ENCODE measurements around the gene TREML4.

Gene TREML4

GRCh38 chr6:41252401-41253169, 24.4 kb downstream of the TREML4 start:
- DNase-seq (ENCODE audit: low read depth in 3 of 3) = no peak

- no peak for DNase-seq (ENCODE audit: low read depth in 3 of 3)
Observed at GRCh38 chr6:41255110-41255509, 27.0 kb downstream of the TREML4 start.

GRCh38 chr6:41255638-41256246, 27.6 kb downstream of the TREML4 start:
- DNase-seq (ENCODE audit: low read depth in 3 of 3) = no peak

GRCh38 chr6:41256383-41256782, 28.2 kb downstream of the TREML4 start:
- DNase-seq (ENCODE audit: low read depth in 3 of 3) = no peak

- DNase-seq (ENCODE audit: low read depth in 3 of 3) = no peak
Observed at GRCh38 chr6:41257369-41258195, 29.4 kb downstream of the TREML4 start.

GRCh38 chr6:41258196-41258493, 30.0 kb downstream of the TREML4 start:
- no peak for DNase-seq (ENCODE audit: low read depth in 3 of 3)

- DNase-seq (ENCODE audit: low read depth in 3 of 3) = no peak
Observed at GRCh38 chr6:41262401-41262800, 34.3 kb downstream of the TREML4 start.

- DNase-seq (ENCODE audit: low read depth in 3 of 3) = no peak
Observed at GRCh38 chr6:41263267-41263666, 35.1 kb downstream of the TREML4 start.

- no peak for DNase-seq (ENCODE audit: low read depth in 3 of 3)
Observed at GRCh38 chr6:41266541-41266940, 38.4 kb downstream of the TREML4 start.

GRCh38 chr6:41268478-41268877, 40.3 kb downstream of the TREML4 start:
- DNase-seq (ENCODE audit: low read depth in 3 of 3) = no peak

- no peak for DNase-seq (ENCODE audit: low read depth in 3 of 3)
Observed at GRCh38 chr6:41269166-41269565, 41.0 kb downstream of the TREML4 start.

- no peak for DNase-seq (ENCODE audit: low read depth in 3 of 3)
Observed at GRCh38 chr6:41269716-41270115, 41.6 kb downstream of the TREML4 start.

GRCh38 chr6:41271901-41272395, 43.8 kb downstream of the TREML4 start:
- no peak for DNase-seq (ENCODE audit: low read depth in 3 of 3)

GRCh38 chr6:41272591-41273240, 44.6 kb downstream of the TREML4 start:
- DNase-seq (ENCODE audit: low read depth in 3 of 3) = no peak

GRCh38 chr6:41273714-41274113, 45.6 kb downstream of the TREML4 start:
- DNase-seq (ENCODE audit: low read depth in 3 of 3) = no peak

- no peak for DNase-seq (ENCODE audit: low read depth in 3 of 3)
Observed at GRCh38 chr6:41274256-41274655, 46.1 kb downstream of the TREML4 start.

GRCh38 chr6:41275489-41275888, 47.3 kb downstream of the TREML4 start:
- DNase-seq (ENCODE audit: low read depth in 3 of 3) = no peak

- no peak for DNase-seq (ENCODE audit: low read depth in 3 of 3)
Observed at GRCh38 chr6:41277605-41278004, 49.5 kb downstream of the TREML4 start.

- DNase-seq (ENCODE audit: low read depth in 3 of 3) = peak; percentile 19 to 59 (median 46)
Observed at GRCh38 chr6:41278699-41279405, 50.7 kb downstream of the TREML4 start.

GRCh38 chr6:41280381-41281057, 52.4 kb downstream of the TREML4 start:
- no peak for DNase-seq (ENCODE audit: low read depth in 3 of 3)

- no peak for DNase-seq (ENCODE audit: low read depth in 3 of 3)
Observed at GRCh38 chr6:41283600-41283999, 55.5 kb downstream of the TREML4 start.

All from stimulated activated CD4-positive, alpha-beta T cell treated with anti-CD3 and anti-CD28 coated beads, TNF-alpha, amount 100 ng/mL, for 4 hours (primary cell).